ENCODE results near the gene POC1A.
"Not testable (repeated sequence)": the region's sequence is repeated elsewhere in the genome, so short reads cannot be mapped to it uniquely, and the experiment has no call there.

Gene POC1A

DNA sequence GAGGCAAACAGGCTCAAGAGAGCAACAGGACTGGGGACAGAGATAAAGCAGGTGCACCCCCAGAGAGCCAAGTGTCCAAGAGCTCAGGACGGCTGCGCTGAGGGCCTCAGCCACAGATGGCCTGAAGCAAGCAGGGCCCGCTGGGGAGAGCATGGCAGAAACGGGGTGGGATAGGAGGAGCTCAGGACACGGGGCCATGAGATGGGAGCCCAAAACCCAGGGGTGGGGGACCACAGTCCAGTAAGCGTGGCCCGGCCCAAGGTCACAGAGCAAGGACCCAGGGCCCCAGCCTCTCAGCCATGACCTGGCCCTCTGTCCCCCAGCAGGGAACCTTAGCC is 107.4 kb downstream of the POC1A start:
- DNase-seq (ENCODE audit: low spot score), result no peak

DNA sequence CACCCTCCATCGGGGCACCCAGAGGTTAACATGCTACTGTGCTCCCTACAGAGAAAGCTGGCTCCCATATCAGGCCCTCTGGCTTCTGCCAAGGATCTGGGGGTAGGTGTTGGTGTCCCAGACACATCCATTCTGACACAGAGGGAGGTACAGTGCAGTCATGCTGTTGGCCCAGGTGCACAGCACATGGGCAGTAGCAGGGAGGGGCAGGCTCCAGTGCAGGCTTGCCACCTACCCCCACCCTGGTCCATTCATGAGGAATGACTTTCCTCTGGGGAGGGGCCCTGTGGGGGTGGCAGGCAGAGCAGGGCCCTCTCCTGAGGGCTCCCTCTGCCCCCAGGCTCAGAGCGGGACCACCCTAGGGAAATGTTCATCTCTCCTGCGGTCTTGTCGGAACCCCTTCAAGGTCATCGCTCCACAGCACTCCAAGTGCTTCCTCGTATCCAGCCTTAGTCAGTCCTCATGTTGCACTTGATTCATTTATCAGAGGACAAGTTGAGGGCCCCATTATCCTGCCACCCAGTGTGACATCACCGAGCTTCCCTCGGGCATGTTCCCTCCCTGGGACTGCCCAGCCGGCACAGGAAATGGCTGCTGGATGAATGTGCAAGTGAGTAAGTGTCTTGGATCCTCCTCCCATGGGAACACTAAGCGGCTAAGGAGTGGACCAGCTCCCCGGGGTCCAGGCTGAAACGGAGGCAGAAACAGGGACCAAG is 107.9 kb downstream of the POC1A start:
- peak; percentile 66 for DNase-seq (ENCODE audit: low spot score)

DNA sequence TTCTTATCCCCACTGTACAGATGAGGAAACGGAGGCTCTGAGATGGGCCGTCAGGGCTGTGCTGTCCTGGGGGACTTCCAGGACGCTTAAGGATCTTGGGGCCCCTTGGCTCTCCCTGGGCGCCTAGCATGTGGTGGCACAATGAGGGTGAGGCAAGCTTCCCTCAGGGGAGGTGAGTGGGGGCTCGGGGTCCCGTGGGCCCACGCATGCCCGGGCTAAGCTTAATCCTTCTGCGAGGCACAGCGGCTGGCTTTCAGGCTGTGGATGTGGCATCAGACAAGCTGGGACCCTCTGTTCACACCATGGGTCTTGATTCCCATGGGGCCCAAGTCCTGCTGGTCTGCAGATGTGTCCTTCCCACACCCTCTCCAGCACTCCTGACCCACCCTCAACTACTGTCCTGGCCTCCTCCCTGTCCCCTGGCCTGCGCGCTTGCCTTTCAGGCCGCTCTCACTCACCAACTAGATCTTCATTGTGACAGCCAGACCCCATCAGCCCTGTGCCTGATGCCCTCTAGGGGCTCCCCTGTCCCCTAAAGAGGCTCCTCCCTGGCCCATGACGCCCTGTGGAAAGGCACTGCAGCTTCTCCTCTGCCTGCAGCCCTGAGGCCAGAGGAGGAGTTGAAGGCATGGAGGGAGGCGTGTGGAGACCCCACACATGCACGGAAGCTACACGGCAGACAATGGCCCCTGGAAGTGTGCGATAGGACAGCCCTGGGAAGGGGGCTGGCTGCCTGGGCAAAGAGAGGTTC is 109.2 kb downstream of the POC1A start:
- DNase-seq (ENCODE audit: low spot score), result no peak

DNA sequence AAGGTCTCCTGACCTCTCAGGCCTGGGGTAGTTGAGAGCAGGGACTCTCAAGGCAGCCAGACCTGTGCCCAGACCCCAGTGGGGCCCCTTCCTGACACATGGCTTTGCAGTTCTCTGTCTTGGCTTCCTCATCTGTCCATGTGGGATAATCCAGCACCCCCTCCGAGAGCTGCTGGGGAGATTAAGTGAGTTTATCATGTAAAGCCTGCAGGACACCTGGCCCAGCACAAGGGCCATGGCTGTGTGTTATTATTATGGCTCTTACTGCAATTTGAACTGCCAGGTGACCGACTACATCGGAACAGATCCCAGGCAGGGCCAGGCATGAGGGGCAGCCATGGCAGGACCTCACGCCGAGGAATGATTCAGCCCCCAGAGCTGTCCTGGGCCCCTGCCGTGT is 110.5 kb downstream of the POC1A start:
- DNase-seq (ENCODE audit: low spot score), result no peak

DNA sequence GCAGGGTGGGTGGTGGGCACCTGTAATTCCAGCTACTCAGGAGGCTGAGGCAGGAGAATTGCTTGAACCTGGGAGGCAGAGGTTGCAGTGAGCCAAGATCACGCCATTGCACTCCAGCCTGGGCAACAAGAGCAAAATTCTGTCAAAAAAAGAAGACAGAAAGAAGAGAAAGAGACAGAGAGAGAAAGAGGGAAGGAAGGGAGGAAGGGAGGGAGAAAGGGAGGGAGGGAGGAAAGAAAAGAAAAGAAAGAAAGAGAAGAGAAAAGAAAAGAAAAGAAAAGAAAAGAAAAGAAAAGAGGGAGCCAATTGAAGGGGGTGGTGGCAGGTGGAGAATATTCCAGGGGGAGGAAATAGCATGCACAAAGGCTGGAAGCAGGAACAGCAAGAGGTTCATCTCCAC is 111.2 kb downstream of the POC1A start:
- not testable (repeated sequence) for DNase-seq (ENCODE audit: low spot score)

DNA sequence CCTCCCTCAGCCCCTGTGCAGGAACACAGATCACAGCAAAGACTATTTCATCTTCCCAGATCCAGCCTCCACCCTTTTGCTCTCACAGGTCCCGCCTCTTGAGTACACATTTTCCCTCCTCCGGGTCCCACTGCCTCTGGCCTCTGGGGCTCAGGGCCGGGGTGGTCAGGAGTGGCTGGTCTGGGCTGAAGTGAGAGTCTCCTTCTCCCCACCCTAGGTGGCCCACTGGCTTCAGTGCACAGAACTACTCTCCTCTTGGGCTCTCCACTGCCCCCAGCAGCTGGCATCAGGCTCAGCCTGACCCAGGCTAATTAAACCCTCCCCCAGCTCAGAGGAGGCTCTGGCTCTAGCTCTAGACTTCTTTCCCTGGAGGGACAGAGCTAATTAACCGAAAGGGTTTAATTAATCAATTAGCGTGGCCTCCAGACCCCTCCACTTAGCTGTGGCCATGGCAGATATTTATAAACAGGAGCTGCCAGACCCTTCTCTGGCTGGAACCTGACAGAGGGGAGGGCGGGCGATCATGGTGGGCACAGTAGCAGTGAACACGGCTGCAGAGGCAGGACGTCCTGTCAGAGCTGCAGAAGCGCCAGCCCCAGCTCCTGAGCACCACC is 113.0 kb downstream of the POC1A start:
- peak; percentile 92 for DNase-seq (ENCODE audit: low spot score)

DNA sequence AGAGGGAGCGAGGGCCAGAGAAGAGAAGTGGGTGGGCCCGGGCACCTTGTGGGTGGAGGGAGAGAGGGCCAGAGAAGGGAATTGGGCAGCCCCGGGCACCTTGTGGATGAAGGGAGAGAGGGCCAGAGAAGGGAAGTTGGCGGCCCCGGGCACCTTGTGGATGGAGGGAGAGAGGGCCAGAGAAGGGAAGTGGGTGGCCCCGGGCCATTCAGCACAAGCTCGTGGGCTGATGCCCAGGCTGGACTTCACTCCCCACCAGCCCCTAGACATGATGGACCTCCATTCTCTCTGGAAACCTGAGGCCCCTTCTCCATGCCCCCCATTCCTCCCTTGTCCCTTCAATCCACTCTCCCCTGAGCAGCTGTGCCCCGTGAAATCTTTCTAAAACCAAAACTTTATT is 113.6 kb downstream of the POC1A start:
- DNase-seq (ENCODE audit: low spot score), result no peak

DNA sequence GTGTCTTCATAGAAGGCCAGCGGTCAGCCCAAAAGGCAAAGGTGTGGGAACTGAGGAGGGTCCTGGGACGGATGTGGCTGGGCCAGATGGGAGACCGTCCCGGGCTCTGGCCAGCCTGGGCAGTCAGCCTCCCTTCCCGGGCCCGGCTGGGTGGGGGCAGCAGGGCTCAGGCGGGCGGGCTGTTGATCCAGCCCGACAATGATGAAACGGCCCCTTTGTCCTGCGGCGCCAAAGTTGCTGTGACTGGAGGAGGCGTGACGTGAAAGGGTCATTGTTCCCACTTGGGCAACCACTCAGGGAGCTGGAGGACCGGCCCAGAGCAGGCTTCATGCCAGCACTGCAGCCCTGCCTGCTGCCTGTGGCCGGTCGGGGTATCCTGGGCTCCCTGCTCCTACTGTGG is 114.4 kb downstream of the POC1A start:
- peak; percentile 99 for DNase-seq (ENCODE audit: low spot score)

DNA sequence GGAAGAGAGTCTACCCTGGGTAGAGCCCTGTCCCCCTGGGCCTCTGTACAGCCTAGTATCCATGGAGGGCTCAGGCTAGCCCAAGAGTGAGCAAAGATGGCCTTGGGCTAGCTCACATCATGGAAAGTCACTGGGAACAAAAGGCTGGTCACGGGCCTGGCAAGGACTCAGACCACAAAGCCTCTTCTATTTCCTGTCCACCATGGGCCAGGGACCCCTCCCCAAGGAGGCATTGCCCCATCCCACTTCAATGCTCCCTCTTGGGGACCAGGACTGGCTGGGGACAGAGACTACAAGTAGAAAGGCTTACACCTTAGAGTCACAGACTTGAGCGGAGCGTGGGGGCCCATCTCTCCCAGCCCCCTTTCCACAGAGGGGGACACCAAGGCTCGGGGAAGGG is 114.8 kb downstream of the POC1A start:
- DNase-seq (ENCODE audit: low spot score), result peak; percentile 62

DNA sequence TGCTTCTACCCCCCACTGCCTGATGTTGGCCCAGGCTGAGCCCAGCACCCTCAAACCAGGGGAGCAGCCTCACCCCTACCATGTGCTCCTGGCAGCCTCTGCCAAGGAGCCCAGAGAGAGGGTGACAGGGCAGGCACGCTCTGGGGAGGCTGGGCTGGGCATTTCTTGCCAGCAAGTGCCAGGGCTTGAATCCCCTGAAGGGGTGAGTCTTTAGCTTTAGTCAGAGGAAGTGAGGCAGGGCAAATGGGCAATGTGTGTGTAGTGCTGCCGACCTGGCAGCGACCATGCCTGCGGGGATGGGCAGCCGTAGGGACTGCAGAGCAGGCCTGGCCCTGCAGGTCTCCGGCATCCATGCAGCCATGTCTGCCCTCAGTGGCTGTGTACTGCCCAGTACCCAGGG is 116.0 kb downstream of the POC1A start:
- DNase-seq (ENCODE audit: low spot score), result no peak

DNA sequence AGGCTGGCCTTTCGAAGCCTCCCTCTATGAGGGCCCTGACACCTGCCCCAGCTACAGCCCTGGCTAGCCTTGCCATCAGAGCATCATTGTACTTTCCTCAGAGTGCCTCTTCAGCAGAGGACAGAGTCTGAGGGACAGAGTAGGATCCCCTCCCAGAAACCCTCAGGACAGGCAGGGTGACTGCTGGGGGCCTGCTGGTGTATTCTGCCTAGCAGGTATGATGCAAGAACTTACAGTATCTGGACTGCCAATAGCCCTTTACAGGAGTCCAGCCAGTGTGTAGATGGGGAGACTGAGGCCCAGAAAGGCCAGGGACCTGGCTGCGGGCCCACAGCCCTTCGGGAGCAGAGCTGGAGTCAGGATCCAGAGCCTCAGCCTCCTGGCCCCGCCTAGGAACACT is 116.9 kb downstream of the POC1A start:
- no peak for DNase-seq (ENCODE audit: low spot score)

DNA sequence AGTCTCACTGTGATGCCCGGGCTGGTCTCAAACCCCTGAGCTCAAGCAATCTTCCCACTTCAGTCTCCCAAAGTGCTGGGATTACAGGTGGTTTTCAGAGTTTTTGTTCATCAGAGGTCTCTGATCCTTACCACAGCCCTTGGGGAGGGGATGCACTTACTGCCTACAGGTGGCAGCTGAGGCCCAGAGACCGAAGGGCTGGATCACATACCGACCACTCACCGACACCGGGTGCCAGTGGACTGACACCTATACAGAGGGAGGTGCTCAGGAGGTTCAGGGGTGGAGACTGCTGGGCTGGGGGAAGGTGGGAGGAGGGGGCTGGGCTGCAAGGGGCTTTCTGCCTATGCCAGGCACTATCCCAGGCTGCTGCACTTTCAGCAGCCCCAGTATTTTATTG is 117.4 kb downstream of the POC1A start:
- no peak for DNase-seq (ENCODE audit: low spot score)

DNA sequence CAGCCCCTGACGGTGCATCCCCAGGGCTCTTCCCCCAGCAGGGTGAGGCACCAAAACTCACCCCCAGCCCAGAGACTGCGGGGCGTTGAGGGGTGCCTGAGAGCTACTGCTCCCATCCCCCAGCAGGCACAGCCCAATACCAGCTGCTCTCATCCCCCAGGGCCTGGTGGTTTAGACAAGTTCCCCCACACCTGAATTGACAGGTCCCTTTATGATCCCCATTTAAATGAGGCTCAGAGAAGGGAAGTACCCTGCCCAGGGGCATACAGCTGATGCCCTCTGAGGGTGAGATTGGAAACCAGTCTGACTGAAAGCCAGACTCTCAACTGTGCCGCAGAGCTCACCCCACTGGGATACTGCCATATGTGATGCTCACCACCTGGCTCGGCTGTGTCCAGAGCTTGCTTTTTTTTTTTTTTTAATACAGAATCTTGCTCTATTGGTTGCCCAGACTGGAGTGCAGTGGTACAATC is 118.0 kb downstream of the POC1A start:
- no peak for DNase-seq (ENCODE audit: low spot score)

DNA sequence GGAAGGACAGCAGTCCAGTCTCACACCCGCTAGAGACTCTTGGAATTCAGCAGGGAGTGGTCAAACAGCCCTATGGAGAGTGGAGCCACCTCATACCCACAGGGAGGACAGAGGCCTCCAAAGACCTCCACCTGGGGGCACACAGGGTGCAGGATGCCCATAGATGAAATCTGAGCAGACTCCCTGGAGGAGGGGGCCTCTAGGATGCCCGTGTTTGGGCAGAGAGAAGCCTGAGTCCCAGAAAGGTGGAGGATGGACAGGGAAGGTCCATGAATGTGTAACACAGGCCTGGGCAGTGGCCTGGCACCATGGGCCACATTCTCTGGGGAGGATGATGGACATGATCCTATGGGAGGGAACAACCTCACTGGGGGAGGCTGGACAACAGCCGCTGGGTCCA is 119.6 kb downstream of the POC1A start:
- DNase-seq (ENCODE audit: low spot score), result no peak

DNA sequence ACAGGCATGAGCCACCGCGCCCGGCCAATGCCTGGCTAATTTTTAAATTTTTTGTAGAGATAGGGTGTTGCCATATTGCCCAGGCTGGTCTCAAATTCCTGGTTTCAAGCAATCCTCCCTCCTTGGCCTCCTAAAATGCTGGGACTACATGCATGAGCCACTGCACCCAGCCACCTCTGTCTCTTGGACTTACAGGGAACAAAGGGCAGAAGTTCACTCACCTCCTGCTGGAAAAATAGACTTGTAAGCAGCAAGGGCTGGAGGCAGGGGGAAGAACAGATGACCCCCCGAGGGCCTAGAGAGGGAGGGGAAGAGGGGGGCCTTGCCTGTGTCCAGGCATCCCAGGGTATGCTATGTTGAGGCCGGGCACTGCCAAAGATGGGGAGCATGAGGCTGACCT is 120.0 kb downstream of the POC1A start:
- no peak for DNase-seq (ENCODE audit: low spot score)

DNA sequence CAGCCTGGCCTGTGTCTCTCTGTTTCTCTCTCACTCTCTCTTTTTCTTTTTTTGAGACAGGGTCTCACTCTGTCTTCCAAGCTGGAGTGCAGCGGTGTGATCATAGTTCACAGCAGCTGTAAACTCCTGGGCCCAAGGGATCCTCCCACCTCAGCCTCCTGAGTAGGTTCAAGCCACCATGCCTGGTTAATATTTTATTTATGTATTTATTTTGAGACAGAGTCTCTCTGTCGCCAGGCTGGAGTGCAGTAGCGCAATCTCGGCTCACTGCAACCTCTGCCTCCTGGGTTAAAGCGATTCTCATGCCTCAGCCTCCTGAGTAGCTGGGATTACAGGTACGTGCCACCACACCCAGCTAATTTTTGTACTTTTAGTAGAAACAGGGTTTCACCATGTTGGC is 120.5 kb downstream of the POC1A start:
- DNase-seq (ENCODE audit: low spot score), result not testable (repeated sequence)

DNA sequence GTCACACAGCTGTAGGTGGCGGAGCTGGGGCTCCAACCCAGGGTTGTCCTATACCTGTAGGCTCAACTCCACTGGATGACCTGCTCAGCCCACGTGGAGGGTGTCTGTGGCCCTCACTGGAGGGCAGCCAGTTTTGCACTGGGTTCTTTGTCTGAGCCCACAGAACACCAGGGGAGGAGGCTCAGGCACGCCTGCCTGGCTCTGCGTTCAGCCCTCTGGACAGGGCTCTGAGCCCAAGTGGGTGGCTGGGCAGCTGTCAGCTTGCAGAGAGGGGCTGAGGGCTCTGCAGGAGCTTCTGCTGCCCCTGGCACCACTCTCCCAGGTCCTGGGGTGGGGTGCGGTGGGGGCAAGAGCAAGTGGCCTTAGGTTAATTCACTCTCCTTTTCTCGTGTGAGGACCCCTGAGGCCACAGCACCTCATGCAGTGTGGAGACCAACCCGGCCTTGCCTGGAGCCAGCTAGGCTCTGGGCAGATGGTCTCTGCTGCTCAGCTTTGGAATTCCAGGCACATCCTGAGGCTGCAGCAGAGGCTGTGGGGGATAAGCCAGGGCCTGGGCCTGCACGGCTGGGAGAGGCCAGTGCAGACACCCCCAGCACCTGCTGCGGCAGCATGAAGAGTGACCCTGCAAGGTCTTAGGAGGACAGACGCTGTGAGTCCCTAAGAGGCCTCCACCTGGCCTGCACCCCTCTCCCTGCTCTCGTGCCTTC is 121.4 kb downstream of the POC1A start:
- peak; percentile 57 for DNase-seq (ENCODE audit: low spot score)

DNA sequence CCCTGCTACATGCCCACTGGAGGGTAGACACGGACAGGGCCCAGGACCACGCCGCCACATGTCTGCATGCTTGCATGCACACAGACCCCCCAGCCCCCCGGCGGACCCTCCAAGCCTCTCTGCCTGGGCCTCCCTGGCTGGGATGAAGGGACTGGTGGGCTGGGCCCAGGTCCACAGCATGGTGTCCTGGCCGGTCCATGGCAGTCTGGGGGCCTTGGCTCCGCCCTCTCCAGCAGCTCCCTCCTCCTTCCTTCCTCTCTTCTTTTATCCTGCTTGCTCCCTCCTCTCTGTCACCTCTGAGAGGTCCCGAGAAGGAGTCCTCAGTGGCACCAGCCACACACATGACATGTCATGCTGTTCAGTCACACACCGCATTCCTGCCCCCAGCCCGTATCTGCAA is 122.3 kb downstream of the POC1A start:
- DNase-seq (ENCODE audit: low spot score), result no peak

DNA sequence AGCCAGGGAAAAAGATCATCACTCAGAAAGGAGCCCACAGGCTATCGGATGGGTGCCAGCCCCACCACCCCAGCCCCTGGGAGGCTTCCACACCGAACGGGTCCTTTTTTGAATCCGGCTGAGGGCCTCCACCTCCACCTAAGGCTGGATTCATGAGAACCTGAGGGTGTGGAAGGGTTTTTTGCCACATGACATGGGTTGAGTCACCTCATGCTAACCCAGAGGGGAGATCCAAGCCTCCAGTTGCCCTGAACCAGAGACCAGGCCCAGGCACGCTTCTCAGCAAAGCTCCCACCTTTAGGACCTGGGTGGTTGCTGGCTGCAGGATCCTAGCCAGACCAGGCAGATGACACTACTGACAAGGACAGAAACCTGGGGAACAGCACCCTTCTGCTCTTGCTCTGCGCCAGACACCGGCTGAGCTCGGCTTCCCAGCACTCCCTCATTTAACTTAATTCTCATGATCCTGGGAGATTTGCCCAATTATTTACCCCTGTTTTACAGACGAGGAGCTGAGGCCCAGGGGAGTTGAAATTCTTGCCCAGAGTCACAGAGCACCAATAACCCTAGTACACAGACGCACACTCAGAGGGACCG is 123.4 kb downstream of the POC1A start:
- DNase-seq (ENCODE audit: low spot score), result no peak

DNA sequence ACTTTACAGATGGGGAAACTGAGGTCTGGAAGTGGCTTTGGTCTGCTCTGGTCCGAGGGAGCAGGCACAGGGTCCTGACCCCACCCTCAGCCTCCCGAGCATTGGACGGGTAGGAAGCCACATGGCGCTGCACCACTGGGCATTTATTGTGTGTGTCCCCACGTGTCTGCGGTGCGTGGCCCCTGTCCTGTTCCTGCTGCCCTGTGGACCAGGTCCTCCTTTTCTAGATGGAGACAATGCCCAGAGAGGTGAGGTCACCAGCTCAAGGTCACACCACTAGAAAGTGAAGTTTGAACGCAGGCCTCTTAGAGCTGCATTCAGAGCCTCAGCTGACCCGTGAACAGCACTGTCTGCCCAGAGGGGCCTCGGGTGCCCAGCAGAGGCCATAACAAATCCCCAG is 124.7 kb downstream of the POC1A start:
- DNase-seq (ENCODE audit: low spot score), result no peak

DNA sequence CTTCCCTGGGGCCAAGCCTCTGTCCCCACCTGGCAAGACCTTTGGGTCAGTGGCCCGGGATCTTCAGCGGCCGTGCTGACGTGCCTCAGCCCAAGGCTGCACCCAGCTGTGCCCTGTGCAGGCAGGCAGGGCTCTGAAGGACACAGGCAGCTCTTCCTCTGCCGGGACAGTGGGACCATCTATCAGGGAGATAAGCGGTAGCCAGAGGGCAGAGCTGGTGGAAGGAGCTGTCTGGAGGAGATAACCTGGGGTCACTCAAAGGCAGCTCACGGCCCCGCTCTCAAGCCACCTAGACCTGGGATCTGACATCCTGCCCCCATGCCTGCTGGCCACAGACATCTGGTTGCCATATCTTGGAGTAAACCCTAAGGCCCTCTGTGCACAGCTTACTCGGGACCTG is 125.2 kb downstream of the POC1A start:
- DNase-seq (ENCODE audit: low spot score), result no peak

DNA sequence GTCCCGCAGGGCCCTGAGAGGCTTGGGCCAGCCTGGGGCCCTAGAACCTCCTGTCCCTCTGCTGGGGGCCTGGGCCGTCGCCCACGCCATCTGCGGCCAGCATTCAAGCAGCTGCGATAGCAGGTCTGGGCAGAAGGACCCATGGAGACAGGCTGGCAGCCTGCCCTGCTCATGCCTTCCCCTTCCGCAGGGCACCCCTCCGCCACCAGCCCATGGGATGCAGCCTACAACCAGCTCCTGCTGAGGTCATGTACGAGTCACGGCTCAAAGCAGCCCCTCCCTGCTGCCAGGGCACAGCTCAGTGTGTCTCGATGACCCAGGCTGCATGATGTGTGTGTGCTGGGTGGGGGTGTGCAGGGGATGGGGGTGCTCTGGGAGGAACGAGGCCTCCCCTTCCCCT is 125.7 kb downstream of the POC1A start:
- peak; percentile 94 for DNase-seq (ENCODE audit: low spot score)

All from Ammon's horn (tissue), 1 donor.